H1 (cell line): ENCODE results near the gene LRWD1. TPM values are rescaled to one million over a fixed set of nuclear protein-coding genes. Genes with fewer than 3 reads are reported as not detected.

Experiments
- CEBPB ChIP-seq: IDR thresholded peaks from 2 replicates; pipeline ENCODE4 v1.6.1; 2012; ENCODE audit warnings: low read depth, low read length
- CREB1 ChIP-seq: IDR thresholded peaks from 2 replicates; pipeline ENCODE4 v1.6.1; 2012; ENCODE audit warnings: inconsistent platforms
- KDM4A ChIP-seq: IDR thresholded peaks from one replicate; pipeline ENCODE4 v1.7.1; 2012; ENCODE audit warnings: low read depth, mild to moderate bottlenecking, moderate library complexity, low read length, inconsistent platforms; ENCODE audit not compliant: severe bottlenecking
- SIN3A ChIP-seq, 2 experiments: IDR thresholded peaks in 1 of 2; conservative IDR thresholded peaks in 1 of 2; 2 replicates each; pipeline ENCODE4 v1.6.1; 2011 to 2012; ENCODE audit warnings: low read length in 2 of 2, improper control_type of control experiment in 1 of 2, low read depth in 1 of 2, mild to moderate bottlenecking in 1 of 2
- polyA plus RNA-seq, 7 experiments: library from polyadenylated mRNA; depleted of rRNA in 3 of 7; stranded (reverse) in 5 of 7; unstranded in 2 of 7; fragments of >200 nt in 5 of 7; fragments of 200-250 nt in 2 of 7; gene quantifications; 1 replicate in 5 of 7; 2 replicates in 1 of 7; 4 replicates in 1 of 7; pipeline versions ENCODE4 v1.2.1 to v1.2.3, GENCODE V29; 2011 to 2013; ENCODE audit warnings: missing spikeins in 2 of 7, mixed read lengths in 2 of 7
- total RNA-seq: library from RNA; stranded (reverse); fragmentation: NEBNext Ultra II Directional; extraction: Animal tissue kit (Norgen Biotek cat#: 25700); gene quantifications from 2 replicates; pipeline ENCODE4 v1.2.1, GENCODE V29; 2021

The LRWD1 gene
- total and polyA plus RNA-seq, 2 of the 8 experiments (the other 6 are each of a cell fraction or from before 2014, with no cell fraction given): 23.4 to 26.8 TPM

- TF ChIP-seq CEBPB: no peak
- no peak for TF ChIP-seq SIN3A (conservative IDR thresholded peaks at IDR 0.05 in 1 of 2, IDR thresholded peaks at IDR 0.05 in 1 of 2; ENCODE audit: low read depth in 1 of 2, low read length in 2 of 2)
- no peak for TF ChIP-seq CREB1
- TF ChIP-seq KDM4A: no peak
Measured at GRCh38 chr7:102445674-102446071, 19.1 kb upstream of the LRWD1 start (continued).
